ENCODE results near the gene ECM2. TPM values are rescaled to one million over a fixed set of nuclear protein-coding genes. Genes with fewer than 3 reads are reported as not detected.

The ECM2 gene
- total RNA-seq, 1 donor from 2014 or later = not detected

Other genes with a start within 250 kb of the ECM2 start
- 226 and 234 TPM in 2 replicates for gene IARS1, start 242.3 kb downstream of the ECM2 start, total RNA-seq
- 84.9 and 90.9 TPM in 2 replicates for gene NOL8, start 210.6 kb downstream of the ECM2 start, total RNA-seq
- 26.9 and 27.5 TPM in 2 replicates for gene CENPP, start 210.0 kb downstream of the ECM2 start, total RNA-seq
- gene OGN, start 131.4 kb downstream of the ECM2 start, total RNA-seq = not detected in 2 replicates
- gene OMD, start 111.5 kb downstream of the ECM2 start, total RNA-seq = not detected in 2 replicates
- gene ASPN, start 53.5 kb downstream of the ECM2 start, total RNA-seq = not detected in 2 replicates
- 13.5 and 15.6 TPM in 2 replicates for gene IPPK, start 134.1 kb upstream of the ECM2 start, total RNA-seq
- gene BICD2, start 228.8 kb upstream of the ECM2 start, total RNA-seq = 25.8 and 26.2 TPM in 2 replicates

Data from activated CD4-positive, alpha-beta T cell treated with anti-CD3 and anti-CD28 coated beads, Interleukin-2, amount 10 ng/mL, durations not matched to agents 24 days and 14 days (primary cell).